ENCODE data around the gene CDC45.

Gene CDC45

GRCh38 chr22:19518635-19519034 lies 38.9 kb downstream of the CDC45 start:
- no peak overlapping the region for H3K27ac ChIP-seq
- no peak for TF ChIP-seq CTCF (IDR thresholded peaks at IDR 0.05)
- no peak for TF ChIP-seq ZFX (IDR thresholded peaks at IDR 0.05; ENCODE audit: borderline replicate concordance)

GRCh38 chr22:19519041-19519926 lies 39.6 kb downstream of the CDC45 start:
- no peak overlapping the region for H3K27ac ChIP-seq
- TF ChIP-seq ZFX (IDR thresholded peaks at IDR 0.05; ENCODE audit: borderline replicate concordance): no peak
- TF ChIP-seq CTCF (IDR thresholded peaks at IDR 0.05): no peak

- H3K27ac ChIP-seq: no peak overlapping the region
- TF ChIP-seq ZFX (IDR thresholded peaks at IDR 0.05; ENCODE audit: borderline replicate concordance) (no peak), CTCF (IDR thresholded peaks at IDR 0.05) (no peak)
Measured at GRCh38 chr22:19520007-19520406, 40.3 kb downstream of the CDC45 start.

GRCh38 chr22:19520566-19521305 lies 41.0 kb downstream of the CDC45 start:
- H3K27ac ChIP-seq: no peak overlapping the region
- no peak for TF ChIP-seq CTCF (IDR thresholded peaks at IDR 0.05)
- no peak for TF ChIP-seq ZFX (IDR thresholded peaks at IDR 0.05; ENCODE audit: borderline replicate concordance)

- no peak overlapping the region for H3K27ac ChIP-seq
- TF ChIP-seq ZFX (IDR thresholded peaks at IDR 0.05; ENCODE audit: borderline replicate concordance) (no peak), CTCF (IDR thresholded peaks at IDR 0.05) (no peak)
Measured at GRCh38 chr22:19522190-19522880, 42.6 kb downstream of the CDC45 start.

GRCh38 chr22:19522881-19523239 lies 43.1 kb downstream of the CDC45 start:
- no peak overlapping the region for H3K27ac ChIP-seq
- TF ChIP-seq ZFX (IDR thresholded peaks at IDR 0.05; ENCODE audit: borderline replicate concordance) (no peak), CTCF (IDR thresholded peaks at IDR 0.05) (no peak)

Measured in 22Rv1 (cell line).